ENCODE results near the gene PFDN2. TPM values are rescaled to one million over a fixed set of nuclear protein-coding genes. Genes with fewer than 3 reads are reported as not detected.
A peak's percentile ranks its signal among the peaks of the same experiment; 100 is the strongest.

Gene PFDN2
- total RNA-seq, 1 donor from 2014 or later: 43.8 TPM

DNA sequence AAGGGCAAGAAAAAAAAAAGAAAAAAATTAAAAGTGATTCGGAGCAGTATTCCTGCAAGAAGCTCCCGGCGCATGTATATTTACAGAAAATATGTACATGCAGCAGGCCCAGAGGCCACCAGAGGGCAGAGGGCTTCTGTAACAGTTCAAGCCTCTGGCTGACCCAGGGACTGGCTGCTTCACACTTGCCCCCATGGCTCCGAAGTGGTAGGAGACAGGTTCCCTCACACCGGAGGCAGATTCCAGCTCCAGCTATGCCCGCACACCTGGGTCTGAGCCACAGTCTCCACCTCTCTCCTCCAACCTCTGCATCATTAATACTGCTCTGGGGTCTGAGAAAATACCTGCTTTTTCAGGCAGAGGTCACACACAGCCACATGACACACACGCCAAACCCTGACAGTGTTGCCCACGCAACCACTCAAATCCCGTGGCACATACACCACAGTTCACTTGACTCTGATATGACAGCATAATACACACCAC, 45.9 kb downstream of the PFDN2 start:
- DNase-seq (no peak), ATAC-seq (ENCODE audit: low read depth) (peak; percentile 16)
- TF ChIP-seq, protein P1, sequence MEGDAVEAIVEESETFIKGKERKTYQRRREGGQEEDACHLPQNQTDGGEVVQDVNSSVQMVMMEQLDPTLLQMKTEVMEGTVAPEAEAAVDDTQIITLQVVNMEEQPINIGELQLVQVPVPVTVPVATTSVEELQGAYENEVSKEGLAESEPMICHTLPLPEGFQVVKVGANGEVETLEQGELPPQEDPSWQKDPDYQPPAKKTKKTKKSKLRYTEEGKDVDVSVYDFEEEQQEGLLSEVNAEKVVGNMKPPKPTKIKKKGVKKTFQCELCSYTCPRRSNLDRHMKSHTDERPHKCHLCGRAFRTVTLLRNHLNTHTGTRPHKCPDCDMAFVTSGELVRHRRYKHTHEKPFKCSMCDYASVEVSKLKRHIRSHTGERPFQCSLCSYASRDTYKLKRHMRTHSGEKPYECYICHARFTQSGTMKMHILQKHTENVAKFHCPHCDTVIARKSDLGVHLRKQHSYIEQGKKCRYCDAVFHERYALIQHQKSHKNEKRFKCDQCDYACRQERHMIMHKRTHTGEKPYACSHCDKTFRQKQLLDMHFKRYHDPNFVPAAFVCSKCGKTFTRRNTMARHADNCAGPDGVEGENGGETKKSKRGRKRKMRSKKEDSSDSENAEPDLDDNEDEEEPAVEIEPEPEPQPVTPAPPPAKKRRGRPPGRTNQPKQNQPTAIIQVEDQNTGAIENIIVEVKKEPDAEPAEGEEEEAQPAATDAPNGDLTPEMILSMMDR (IDR thresholded peaks at IDR 0.05): peak; percentile 46
- no peaks in the 10 kb centered on the region for H3K27me3 Mint-ChIP-seq
- CTCF ChIA-PET: interaction anchor here (0.5 to 6.2 kb wide), 13 partner anchors 19 to 78 kb away, joined by 3 to 95 read pairs (median 5); partner anchors contain the start of genes DEDD, KLHDC9, NIT1 and PFDN2
- POLR2A ChIA-PET: interaction anchor here (0.5 to 9.8 kb wide), 8 partner anchors 25 to 110 kb away, joined by 3 to 285 read pairs (median 4); partner anchors contain the start of genes DEDD, KLHDC9, NIT1 and PFDN2
- H3K4me1 Mint-ChIP-seq: peaks cover 39% of the 10 kb centered on the region
- peaks cover 23% of the 10 kb centered on the region for H3K36me3 Mint-ChIP-seq (ENCODE audit: low read depth)
- H3K4me3 Mint-ChIP-seq: no peak overlapping the region
- no peaks in the 10 kb centered on the region for H3K9me3 Mint-ChIP-seq
- peak overlapping the region; percentile 62 for H3K27ac Mint-ChIP-seq
- intact Hi-C loops (cut with micrococcal nuclease): loop anchor here (1.0 kb wide), 1 partner anchor 310 kb away; no protein-coding TSS in a partner anchor

DNA sequence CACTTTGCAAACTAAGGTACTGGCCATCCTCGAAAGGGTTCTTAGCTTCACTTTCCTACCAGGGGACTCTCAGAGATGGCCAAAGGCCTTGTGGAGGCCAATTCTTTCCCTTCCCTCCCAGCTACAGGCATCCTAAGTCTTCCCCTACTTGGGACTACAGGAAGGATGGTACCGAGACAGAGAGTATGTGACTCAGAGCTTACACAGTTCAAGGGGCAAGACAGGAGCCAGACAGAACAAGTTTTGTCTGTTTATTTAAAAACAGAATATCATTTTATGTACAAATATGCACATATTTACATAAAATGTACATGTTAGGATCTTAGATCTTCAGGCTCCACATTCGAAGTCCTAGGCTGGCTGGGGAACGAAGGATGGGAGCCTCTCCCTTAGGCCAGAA, 47.1 kb downstream of the PFDN2 start:
- no peak for ATAC-seq (ENCODE audit: low read depth)
- intact Hi-C loops (cut with micrococcal nuclease): loop anchor here (1.0 kb wide), 2 partner anchors 28 to 69 kb away; partner anchors contain the start of gene KLHDC9
- ChIA-PET CTCF (interaction anchor here (0.6 to 6.2 kb wide), 18 partner anchors 22 to 311 kb away, joined by 3 to 95 read pairs (median 4); partner anchors contain the start of genes DEDD, KLHDC9, NIT1 and PFDN2), POLR2A (interaction anchor here (0.6 to 9.8 kb wide), 13 partner anchors 21 to 367 kb away, joined by 3 to 285 read pairs (median 10); partner anchors contain the start of genes DEDD, KLHDC9, NDUFS2 and NIT1)
- peak overlapping the region; percentile 95 for H3K27ac Mint-ChIP-seq
- H3K9me3 Mint-ChIP-seq: no peaks in the 10 kb centered on the region
- no peak for DNase-seq
- no peak overlapping the region for H3K4me3 Mint-ChIP-seq
- peaks cover 49% of the 10 kb centered on the region for H3K4me1 Mint-ChIP-seq
- H3K36me3 Mint-ChIP-seq (ENCODE audit: low read depth): peaks cover 32% of the 10 kb centered on the region
- TF ChIP-seq, protein P1 (IDR thresholded peaks at IDR 0.05): no peak
- H3K27me3 Mint-ChIP-seq: no peaks in the 10 kb centered on the region

DNA sequence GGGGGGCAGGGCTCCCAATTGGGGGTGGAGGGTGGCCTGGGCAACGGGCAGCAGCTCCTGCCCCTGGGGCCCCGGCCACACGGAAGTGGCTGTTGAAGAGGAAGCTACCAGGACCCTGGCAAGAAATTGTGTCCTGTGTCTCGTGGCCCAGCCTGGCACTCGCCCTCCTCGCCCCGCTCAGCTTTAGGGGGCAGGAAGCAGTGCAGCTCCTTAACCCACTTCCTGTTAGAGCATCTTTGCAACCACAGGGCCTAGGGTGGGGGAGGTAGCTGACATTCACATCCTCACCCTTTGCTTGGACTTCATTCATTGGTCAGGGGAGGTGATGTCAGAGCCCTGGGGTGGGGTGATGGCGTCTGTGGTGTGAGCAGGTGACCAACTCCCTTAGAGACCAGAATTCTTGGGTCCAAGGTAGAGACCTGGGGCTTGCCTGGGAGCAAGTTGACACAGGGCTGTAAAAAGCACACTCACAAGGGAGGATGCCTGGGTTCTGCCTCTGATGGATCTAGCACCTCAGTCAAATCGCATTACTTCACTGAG, 48.0 kb downstream of the PFDN2 start, which contains the start of gene ARHGAP30:
Gene ARHGAP30 (minus strand): TSS at position 161 of the 540 bp plus-strand sequence. CDS start 267 bp downstream, outside the sequence.
- Mint-ChIP-seq H3K4me1 (peaks cover 57% of the 10 kb centered on the region), H3K27ac (peak within 1 kb of the TSS; percentile 95), H3K4me3 (peak within 1 kb of the TSS; percentile 96), H3K9me3 (no peaks in the 10 kb centered on the region), H3K27me3 (no peaks in the 10 kb centered on the region), H3K36me3 (ENCODE audit: low read depth) (peaks cover 36% of the 10 kb centered on the region)
- TF ChIP-seq, protein P1 (IDR thresholded peaks at IDR 0.05): no peak
- ChIA-PET CTCF (interaction anchor here (1.0 to 6.2 kb wide), 10 partner anchors 23 to 96 kb away, joined by 3 to 95 read pairs (median 6); partner anchors contain the start of genes KLHDC9, PPOX, TSTD1 and USF1), POLR2A (interaction anchor here (0.5 to 9.8 kb wide), 27 partner anchors 10 to 680 kb away, joined by 3 to 285 read pairs (median 6); partner anchors contain the start of genes DEDD, DUSP12, F11R and KLHDC9)
- ATAC-seq (ENCODE audit: low read depth) (peak; percentile 80), DNase-seq (peak; percentile 62)
- intact Hi-C loops (cut with micrococcal nuclease): loop anchor here (1.0 to 5.0 kb wide), 8 partner anchors 28 to 298 kb away; partner anchors contain the start of genes CFAP126, DEDD, F11R and KLHDC9

DNA sequence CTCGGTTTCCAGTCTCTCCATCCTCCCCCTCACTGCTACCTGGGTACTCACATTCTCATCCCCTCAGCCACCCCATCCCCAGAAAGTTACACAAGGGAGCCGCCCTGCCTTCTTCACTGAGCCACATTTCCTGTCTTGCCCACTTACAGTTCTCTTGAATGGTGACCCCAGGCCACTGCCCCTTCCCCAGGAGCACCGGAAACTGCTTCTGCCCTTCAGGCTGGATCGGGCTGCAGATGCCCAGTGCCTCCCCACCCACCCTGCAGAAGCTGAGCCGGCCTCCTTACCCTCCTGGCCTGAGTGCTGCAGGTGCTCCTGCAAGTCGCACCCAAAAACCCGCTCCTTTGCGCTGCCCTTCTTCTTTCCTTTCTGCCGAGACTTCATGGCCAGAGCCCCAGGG, 48.6 kb downstream of the PFDN2 start:
- ChIA-PET CTCF (interaction anchor here (1.0 to 6.2 kb wide), 9 partner anchors 24 to 97 kb away, joined by 3 to 95 read pairs (median 8); partner anchors contain the start of genes KLHDC9, PPOX, TSTD1 and USF1), POLR2A (interaction anchor here (0.7 to 9.8 kb wide), 28 partner anchors 9 to 365 kb away, joined by 3 to 285 read pairs (median 6); partner anchors contain the start of genes B4GALT3, DEDD, F11R and KLHDC9)
- H3K27me3 Mint-ChIP-seq: no peaks in the 10 kb centered on the region
- DNase-seq (no peak), ATAC-seq (ENCODE audit: low read depth) (no peak)
- peaks cover 40% of the 10 kb centered on the region for H3K36me3 Mint-ChIP-seq (ENCODE audit: low read depth)
- intact Hi-C loops (cut with micrococcal nuclease): loop anchor here (1.0 to 5.0 kb wide), 6 partner anchors 28 to 298 kb away; partner anchors contain the start of genes CFAP126, DEDD, F11R and UFC1
- peak overlapping the region; percentile 96 for H3K4me3 Mint-ChIP-seq
- H3K4me1 Mint-ChIP-seq: peaks cover 62% of the 10 kb centered on the region
- TF ChIP-seq, protein P1 (IDR thresholded peaks at IDR 0.05): no peak
- H3K27ac Mint-ChIP-seq: peak overlapping the region; percentile 95
- no peaks in the 10 kb centered on the region for H3K9me3 Mint-ChIP-seq
